M059J (cell line): ENCODE data around the gene TRIM77. TPM values are rescaled to one million over a fixed set of nuclear protein-coding genes. Genes with fewer than 3 reads are reported as not detected.
"Not testable (repeated sequence)": the region's sequence is repeated elsewhere in the genome, so short reads cannot be mapped to it uniquely, and the experiment has no call there.

Experiments
- DNase-seq: peaks from one replicate; pipeline ENCODE4 v3.0.0-alpha.2; 2012; ENCODE audit warnings: low read depth
- total RNA-seq: library from RNA; depleted of rRNA; stranded (reverse); fragments of >200 nt; shearing (Covaris generic); gene quantifications from 2 replicates; pipeline ENCODE4 v1.2.3, GENCODE V29; 2014; rRNA removed

The TRIM77 gene, protein sequence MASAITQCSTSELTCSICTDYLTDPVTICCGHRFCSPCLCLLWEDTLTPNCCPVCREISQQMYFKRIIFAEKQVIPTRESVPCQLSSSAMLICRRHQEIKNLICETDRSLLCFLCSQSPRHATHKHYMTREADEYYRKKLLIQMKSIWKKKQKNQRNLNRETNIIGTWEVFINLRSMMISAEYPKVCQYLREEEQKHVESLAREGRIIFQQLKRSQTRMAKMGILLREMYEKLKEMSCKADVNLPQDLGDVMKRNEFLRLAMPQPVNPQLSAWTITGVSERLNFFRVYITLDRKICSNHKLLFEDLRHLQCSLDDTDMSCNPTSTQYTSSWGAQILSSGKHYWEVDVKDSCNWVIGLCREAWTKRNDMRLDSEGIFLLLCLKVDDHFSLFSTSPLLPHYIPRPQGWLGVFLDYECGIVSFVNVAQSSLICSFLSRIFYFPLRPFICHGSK
- total RNA-seq = not detected in 2 replicates

DNA sequence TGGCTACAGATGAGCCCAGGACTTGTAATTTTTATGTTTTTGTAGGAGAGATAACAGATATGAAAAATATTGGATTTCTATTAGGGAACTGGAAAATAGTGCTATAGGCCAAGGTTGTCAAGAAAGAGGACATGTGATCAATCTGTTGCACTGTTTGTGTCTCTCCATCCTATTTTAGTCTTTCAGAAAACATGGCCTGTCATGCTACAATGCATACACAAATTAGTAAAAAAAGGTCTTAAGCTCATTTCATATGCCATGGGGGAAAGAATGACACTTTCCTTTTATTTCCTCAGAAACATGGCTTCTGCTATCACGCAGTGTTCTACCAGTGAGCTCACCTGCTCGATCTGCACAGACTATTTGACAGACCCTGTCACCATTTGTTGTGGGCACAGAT lies at the start of gene TRIM77:
Gene TRIM77, plus strand, starts transcription at position 301 of the 400 bp plus-strand sequence. Its CDS starts 0 bp downstream, at position 301.
- DNase-seq = not testable (repeated sequence)

DNA sequence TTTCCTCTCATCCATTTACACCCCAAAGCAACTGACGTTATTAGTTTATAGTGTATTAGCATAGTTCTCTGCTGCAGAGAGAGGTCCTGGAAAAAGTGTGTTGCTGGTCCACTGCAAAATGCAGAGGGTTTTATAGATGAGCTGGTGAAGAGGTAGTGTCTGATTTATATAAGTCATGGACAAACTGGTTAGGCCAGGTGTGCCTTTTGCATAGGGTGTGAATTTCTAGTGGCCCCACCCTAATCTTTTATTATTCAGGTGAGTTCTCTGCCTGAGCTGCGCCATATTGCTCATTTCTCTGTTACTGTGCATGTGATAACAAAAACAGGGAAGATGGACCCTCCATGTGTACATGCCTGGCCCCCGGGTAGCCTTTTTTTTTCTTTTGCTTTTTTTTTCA lies 43.1 kb upstream of the TRIM77 start:
- no peak for DNase-seq

DNA sequence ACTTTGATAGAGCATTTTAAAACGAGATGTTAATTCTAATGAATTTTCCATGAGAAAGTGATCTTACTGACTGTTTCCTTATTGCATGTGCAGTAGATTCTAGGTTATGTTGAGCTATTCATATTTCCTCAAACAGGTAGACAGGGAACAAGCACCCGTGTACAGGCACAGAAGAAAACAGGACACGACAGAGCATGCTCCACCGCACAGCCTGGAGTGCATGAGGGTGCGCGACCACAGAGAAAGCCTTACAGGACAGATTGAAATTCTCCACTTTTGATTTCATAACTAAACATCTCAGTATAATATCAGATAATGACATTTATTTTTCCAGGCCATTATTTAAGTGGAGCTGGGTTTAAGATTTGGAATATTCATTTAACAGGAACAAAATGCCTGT lies 41.9 kb upstream of the TRIM77 start:
- DNase-seq = not testable (repeated sequence)

DNA sequence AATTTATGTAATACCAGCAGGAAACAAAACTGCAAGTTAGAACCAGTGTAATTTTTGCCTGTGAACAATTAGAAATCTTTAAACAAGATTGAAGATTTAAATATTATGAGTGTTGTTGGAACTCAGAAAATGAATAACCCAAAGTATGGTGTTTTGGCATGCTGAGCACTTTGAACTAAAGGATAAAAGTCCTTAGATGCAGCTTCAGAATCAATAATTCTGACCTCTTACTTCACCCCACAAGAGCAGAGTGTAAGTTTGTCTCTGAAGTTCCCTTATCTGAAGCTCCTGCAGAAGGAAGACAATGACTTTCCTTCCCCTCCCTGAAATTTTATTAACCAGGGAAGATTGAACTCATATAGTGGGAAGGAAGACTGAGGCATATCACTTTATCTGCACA lies 40.5 kb upstream of the TRIM77 start:
- DNase-seq = not testable (repeated sequence)

DNA sequence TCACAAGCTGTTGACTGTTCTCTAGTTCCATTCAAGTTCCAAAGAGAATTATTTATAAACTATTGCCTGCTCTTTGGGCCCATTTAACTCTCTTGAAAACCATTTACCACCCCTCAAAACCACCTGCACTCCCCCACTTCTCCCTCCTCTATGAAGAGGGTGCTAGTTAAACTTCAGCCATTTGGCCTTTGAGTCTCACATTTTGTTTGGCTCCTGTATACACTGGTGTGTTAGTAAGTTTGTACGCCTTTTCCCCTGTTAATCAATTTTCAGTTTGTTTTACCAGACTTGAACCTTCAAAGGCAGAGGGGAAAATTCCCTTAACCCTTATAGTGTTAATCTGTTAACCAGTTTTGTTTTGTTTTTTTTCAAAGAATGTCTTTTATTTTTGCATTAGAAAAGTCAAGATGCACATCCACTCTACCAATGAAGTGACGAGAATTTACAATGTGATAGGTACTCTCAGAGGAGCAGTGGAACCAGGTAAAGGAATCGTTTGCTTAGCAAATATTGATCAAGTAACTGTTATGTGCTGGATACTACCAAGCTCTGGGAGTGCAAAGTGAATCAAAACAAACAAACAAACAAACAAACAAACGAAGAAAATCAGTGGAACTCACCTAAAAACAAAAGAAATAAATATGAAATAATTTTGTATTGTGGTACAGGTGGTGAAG lies 40.0 kb upstream of the TRIM77 start:
- DNase-seq = not testable (repeated sequence)

DNA sequence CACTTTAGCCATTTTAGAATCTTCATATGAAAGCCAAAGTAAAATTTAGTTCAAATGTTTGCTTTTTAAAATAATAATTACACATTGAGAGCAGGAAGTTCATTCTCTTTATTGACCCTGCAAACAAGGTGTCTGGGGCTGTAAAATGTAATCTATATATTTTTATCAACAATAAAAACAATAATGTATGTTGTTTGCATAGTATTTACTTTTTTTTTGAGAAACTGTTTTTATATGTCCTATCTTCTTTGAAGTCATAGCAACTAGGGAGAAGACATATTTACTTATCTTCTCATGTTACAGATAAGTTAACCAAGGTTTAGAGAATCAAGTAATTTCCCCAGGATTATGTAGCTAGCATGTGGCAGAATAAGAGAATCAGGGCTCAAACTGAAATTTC lies 37.6 kb upstream of the TRIM77 start:
- not testable (repeated sequence) for DNase-seq

DNA sequence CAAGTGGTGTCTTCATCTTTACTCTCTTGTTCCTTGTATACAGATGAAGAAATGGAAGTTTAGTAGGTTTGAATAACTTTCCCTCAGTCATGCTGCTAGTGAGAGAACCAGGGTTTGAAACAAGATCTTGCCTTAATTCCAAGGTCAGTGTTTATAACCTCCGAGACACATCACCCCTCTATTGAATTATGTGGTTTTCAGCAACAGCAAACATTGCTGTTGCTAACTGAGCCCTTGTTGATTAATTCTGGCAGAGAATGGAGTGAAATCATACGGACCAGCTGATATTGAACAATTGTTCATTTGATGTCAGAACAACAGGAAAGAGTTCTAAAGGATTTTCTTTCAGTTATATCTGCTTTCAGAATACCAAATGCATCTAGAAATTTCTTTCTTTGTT lies 36.7 kb upstream of the TRIM77 start:
- DNase-seq = not testable (repeated sequence)

DNA sequence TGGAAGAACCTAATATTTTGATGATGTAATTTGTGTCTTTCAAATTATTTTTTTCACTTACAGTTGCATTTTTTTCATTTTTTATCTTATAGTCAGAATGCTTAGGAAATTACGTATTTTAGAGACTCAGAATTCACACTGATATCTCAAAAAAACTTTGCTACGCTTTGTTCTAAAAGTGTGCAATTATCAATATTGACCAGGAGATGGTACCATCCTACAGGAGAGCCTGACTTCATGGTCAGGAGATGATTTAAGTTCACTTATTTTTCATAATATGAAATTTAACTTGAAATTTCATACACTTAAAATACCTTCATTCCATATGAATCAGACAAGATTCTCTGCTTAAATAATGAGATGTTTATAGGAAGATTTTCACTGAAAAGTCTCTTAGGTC lies 34.7 kb upstream of the TRIM77 start:
- DNase-seq = not testable (repeated sequence)

DNA sequence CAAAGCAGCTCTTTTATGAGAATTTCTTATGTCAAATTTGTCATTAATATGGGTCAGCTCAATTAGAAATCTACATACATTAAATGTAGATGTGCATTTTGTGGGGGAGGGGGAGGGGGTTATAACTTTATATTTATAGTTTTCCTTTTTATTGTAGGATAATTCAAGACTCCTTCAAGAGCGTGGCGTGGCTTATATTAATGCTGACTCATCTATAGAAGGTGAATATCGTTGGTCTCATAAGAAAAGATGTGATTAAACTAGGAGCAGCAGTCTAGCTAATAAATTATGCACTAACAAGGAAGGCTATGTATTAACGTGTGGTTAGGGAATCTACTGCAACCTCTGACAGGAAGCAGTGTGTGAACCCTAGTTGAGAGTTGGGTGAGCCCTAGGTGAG lies 34.2 kb upstream of the TRIM77 start:
- not testable (repeated sequence) for DNase-seq

DNA sequence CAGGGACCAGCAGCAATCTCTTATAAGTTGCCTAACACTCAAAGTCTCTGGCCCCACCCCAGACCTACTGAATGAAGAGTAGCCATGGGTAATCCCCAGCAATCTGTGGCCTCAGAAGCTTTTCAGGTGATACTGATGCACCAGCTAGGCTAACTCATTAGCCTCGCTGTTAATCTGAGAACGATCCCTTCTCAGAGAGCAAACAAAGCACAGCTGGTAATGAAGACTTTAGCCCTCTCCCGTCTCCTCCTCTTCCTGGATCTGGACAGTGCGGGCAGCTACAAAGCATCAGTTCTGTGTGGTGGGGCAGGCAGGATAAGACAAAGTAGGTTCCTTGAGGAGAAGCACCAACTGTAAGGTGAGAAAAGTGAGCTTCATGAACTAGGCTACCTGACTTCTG lies 3.0 kb upstream of the TRIM77 start:
- DNase-seq = not testable (repeated sequence)

DNA sequence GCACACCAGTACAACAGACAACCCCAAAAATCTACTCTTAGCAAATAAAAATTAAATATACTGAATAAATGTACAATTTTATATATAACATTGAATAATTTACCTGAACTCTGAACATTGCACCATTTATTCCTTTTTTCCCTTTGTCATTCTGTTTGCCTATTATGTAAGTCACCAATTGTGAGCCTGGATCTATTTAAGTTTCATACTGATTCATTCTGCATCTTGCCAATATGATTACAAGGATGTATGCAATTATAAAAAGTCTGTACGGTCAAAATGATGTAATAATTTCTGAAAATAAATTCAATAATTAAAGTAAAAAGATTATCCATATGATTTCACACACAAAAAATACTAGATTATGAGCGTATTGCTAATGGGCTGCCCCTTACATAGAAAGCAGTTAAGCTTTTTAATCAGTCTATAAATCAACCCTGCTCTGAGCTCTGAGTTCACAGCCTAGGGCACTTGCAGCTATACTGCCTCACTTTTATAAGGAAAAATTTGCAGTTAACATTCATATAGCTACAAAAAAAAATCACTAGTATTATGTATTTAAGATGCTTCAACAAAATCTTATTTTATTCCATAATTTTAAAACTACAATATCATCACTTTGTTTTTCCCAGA lies 14.9 kb downstream of the TRIM77 start:
- not testable (repeated sequence) for DNase-seq

DNA sequence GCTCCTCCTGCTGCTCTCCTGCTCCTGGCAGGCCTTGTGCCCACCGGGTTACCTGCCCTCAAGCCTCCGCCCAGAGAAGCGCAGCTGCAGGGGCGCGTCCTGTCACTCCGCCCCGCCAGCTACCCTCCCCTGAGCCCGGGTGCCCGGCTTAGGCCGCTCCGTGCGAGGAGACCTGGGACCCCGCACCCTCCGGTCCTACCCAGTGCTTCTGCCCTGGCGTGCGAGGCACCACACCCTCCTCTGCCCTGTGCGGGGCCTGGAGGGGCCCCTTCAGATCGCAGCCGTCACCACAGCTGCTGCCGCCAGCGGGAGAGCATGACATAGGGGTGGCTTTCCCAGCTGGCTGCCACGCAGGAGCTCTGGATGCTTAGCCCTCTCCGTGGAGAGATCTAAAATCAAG lies 20.1 kb downstream of the TRIM77 start:
- not testable (repeated sequence) for DNase-seq

DNA sequence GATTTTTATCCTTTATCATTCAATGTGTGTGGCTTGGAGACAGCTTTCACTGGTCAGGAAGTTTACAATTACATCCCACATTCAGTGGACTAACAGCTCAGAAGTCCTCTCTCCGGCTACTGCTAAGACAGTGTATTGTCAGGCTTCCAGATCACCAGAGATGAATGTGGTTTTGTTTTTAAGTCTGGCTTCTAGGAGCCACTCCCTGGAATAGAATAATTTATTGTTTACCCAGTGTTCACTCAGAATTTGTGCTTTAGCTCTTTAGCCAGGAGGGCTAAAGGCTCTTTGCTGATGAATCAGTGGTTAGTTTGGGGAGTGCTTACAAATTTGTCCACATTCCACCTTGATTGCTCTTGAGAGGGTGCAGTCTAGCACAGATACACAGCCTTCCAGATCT lies 26.5 kb downstream of the TRIM77 start:
- DNase-seq = no peak

DNA sequence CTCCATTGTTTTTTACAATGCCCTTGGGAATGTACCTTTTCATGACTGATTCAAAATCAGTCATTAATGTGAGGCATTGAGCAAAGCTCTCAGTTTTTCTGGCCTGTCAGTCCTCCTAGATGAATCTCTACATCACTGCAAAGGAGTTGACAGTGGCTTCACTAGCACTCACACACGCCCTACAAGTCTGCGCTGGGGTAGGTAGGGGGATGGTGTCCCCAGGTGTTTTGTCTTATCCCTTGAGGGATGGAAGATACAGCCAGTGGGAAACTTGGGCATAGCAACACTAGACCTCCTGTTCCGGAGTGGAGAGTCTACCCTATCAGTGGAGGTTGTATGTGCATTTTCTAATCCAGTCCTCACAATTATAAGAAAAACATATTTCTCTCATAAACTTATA lies 27.0 kb downstream of the TRIM77 start:
- DNase-seq = no peak

DNA sequence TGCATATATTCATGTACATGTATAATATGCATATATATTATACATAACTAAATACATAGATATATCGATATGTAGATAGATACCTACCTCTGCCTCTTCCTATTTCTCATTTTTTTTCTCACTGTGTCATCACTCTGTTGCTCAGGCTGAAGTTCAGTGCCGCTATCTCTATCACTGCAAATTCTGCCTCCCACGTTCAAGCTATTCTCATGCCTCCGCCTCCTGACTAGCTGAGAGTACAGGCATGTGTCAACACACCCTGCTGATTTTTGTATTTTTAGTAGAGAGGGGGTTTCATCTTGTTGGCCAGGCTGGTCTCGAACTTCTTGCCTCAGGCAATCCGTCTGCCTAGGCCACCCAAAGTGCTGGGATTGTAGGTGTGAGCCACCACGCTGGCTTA lies 31.3 kb downstream of the TRIM77 start:
- not testable (repeated sequence) for DNase-seq

DNA sequence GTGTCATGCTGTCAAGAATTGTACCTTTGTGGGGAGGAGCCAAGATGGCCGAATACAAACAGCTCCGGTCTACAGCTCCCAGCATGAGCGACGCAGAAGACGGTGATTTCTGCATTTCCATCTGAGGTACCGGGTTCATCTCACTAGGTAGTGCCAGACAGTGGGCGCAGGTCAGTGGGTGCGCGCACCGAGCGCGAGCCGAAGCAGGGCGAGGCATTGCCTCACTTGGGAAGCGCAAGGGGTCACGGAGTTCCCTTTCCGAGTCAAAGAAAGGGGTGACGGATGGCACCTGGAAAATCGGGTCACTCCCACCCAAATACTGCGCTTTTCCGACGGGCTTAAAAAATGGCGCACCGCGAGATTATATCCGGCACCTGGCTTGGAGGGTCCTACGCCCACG lies 34.1 kb downstream of the TRIM77 start:
- not testable (repeated sequence) for DNase-seq

DNA sequence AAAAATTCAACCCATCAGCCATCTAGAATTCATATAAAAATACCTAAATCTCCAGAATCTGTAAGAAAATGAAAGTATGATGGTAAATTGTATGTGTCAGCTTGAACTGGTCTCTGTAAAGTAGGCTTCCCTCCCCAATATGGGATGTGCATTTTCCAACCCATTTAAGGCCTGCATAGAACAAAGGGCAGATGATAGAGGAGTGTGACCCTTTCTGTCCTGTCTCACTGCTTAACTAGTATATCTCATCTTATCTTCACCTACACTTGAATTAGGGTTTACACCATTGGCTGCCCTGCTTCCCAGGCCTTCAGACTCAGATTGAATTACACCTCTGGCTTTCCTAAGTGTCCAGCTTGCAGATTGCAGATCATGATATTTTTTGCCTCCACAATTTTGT lies 40.7 kb downstream of the TRIM77 start:
- not testable (repeated sequence) for DNase-seq

Other genes starting within 250 kb of the TRIM77 start
- not detected in 2 replicates for gene NOX4, start 218.9 kb upstream of the TRIM77 start, total RNA-seq
- gene TRIM49, start 98.3 kb downstream of the TRIM77 start, total RNA-seq = not detected in 2 replicates
- not detected in 2 replicates for gene TRIM64B, start 168.2 kb downstream of the TRIM77 start, total RNA-seq
- gene TRIM49D1, start 211.9 kb downstream of the TRIM77 start, total RNA-seq = not detected in 2 replicates
- not detected in 2 replicates for gene TRIM49D2, start 213.8 kb downstream of the TRIM77 start, total RNA-seq